Upper lobe of right lung (tissue), 1 donor: ENCODE results near the gene CDC20. TPM values are rescaled to one million over a fixed set of nuclear protein-coding genes. Genes with fewer than 3 reads are reported as not detected.

Experiments used
- ATAC-seq: fragments of 200-7000 bp; cut with Tn5 transposase; one replicate; pipeline ENCODE4 v1.9.1; 2020; ENCODE audit warnings: mild to moderate bottlenecking, moderate library complexity
- DNase-seq: peaks from one replicate; pipeline ENCODE4 v3.0.0-alpha.2; 2020
- H3K27ac ChIP-seq: fragments of 200-600 bp; one replicate; pipeline ENCODE4 v1.8.0; 2022
- H3K27me3 ChIP-seq: fragments of 200-600 bp; one replicate; pipeline ENCODE4 v1.8.0; 2022; ENCODE audit warnings: mild to moderate bottlenecking
- H3K36me3 ChIP-seq: fragments of 200-600 bp; one replicate; pipeline ENCODE4 v1.8.0; 2022
- H3K4me1 ChIP-seq: fragments of 200-600 bp; one replicate; pipeline ENCODE4 v1.8.0; 2022
- H3K4me3 ChIP-seq: fragments of 200-600 bp; one replicate; pipeline ENCODE4 v1.8.0; 2022; ENCODE audit warnings: mild to moderate bottlenecking
- H3K9me3 ChIP-seq: fragments of 200-600 bp; one replicate; pipeline ENCODE4 v1.8.0; 2022
- CTCF ChIP-seq: fragments of 200-600 bp; IDR thresholded peaks from one replicate; pipeline ENCODE4 v1.8.0; 2022; ENCODE audit warnings: antibody characterized with exemption
- intact Hi-C: fragments of 100-400 bp; cut with DNase I; formaldehyde crosslinking; loops from one replicate; pipeline ENCODE4 v1.11.0; 2022
- total RNA-seq: library from RNA; stranded (reverse); fragmentation: NEBNext Ultra II Directional; extraction: Animal tissue kit (Norgen Biotek cat#: 25700); gene quantifications from one replicate; pipeline ENCODE4 v1.2.1, GENCODE V29; 2021
- donor health status: DM: no; HTN: yes; CAD: no; lungs with severe emphysema.

Gene CDC20
- total RNA-seq, 1 donor from 2014 or later: 1.8 TPM

GRCh38 chr1:43331688-43332087 is 27.1 kb upstream of the CDC20 start:
- TF ChIP-seq CTCF: no peak
- no peaks in the 10 kb centered on the region for H3K36me3 ChIP-seq
- H3K27me3 ChIP-seq: no peaks in the 10 kb centered on the region
- peaks cover 7% of the 10 kb centered on the region for H3K4me1 ChIP-seq
- intact Hi-C loops: no loop called here
- ATAC-seq (peak; percentile 19), DNase-seq (no peak)
- no peaks in the 10 kb centered on the region for H3K9me3 ChIP-seq
- H3K27ac ChIP-seq: no peak overlapping the region
- H3K4me3 ChIP-seq: no peak overlapping the region

GRCh38 chr1:43334453-43335205 is 24.2 kb upstream of the CDC20 start:
- no peaks in the 10 kb centered on the region for H3K36me3 ChIP-seq
- no peak overlapping the region for H3K27ac ChIP-seq
- intact Hi-C loops: no loop called here
- ATAC-seq (no peak), DNase-seq (peak; percentile 35)
- H3K9me3 ChIP-seq: no peaks in the 10 kb centered on the region
- no peak overlapping the region for H3K4me3 ChIP-seq
- H3K4me1 ChIP-seq: peaks cover 7% of the 10 kb centered on the region
- no peaks in the 10 kb centered on the region for H3K27me3 ChIP-seq
- TF ChIP-seq CTCF: no peak

- DNase-seq (peak; percentile 58), ATAC-seq (peak; percentile 21)
- Histone ChIP-seq H3K36me3 (no peaks in the 10 kb centered on the region), H3K27me3 (no peaks in the 10 kb centered on the region), H3K4me1 (no peaks in the 10 kb centered on the region), H3K4me3 (no peak within 1 kb of the TSS), H3K27ac (no peak within 1 kb of the TSS), H3K9me3 (no peaks in the 10 kb centered on the region)
- intact Hi-C loops: no loop called here
- TF ChIP-seq CTCF: no peak
Measured at GRCh38 chr1:43337588-43337987, 21.2 kb upstream of the CDC20 start, which contains the start of gene MPL. Gene MPL (plus strand): TSS chr1:43337818. CDS start chr1:43337849, 31 bp downstream.

GRCh38 chr1:43338001-43338400 is 20.8 kb upstream of the CDC20 start:
- no peak for TF ChIP-seq CTCF
- DNase-seq: no peak
- intact Hi-C loops: no loop called here

GRCh38 chr1:43339584-43340232 is 19.1 kb upstream of the CDC20 start:
- Histone ChIP-seq H3K36me3 (no peaks in the 10 kb centered on the region), H3K27ac (no peak overlapping the region), H3K4me1 (no peaks in the 10 kb centered on the region), H3K9me3 (no peaks in the 10 kb centered on the region), H3K27me3 (no peaks in the 10 kb centered on the region), H3K4me3 (no peak overlapping the region)
- intact Hi-C loops: no loop called here
- peak; percentile 28 for DNase-seq
- ATAC-seq: no peak
- TF ChIP-seq CTCF: no peak

More at GRCh38 chr1:43338001-43338400, 20.8 kb upstream of the CDC20 start:
- Histone ChIP-seq H3K4me1 (no peaks in the 10 kb centered on the region), H3K27ac (no peak overlapping the region), H3K4me3 (no peak overlapping the region), H3K27me3 (no peaks in the 10 kb centered on the region), H3K36me3 (no peaks in the 10 kb centered on the region), H3K9me3 (no peaks in the 10 kb centered on the region)
- ATAC-seq: no peak
